HCT116 (cell line): ENCODE measurements around the gene PACS2. TPM values are rescaled to one million over a fixed set of nuclear protein-coding genes. Genes with fewer than 3 reads are reported as not detected.

Experiments
- ATAC-seq: fragments of 200-7000 bp; cut with Tn5 transposase; 2 replicates; pipeline ENCODE4 v1.9.1; 2020; ENCODE audit warnings: mild to moderate bottlenecking, moderate library complexity
- BruUV-seq: library from RNA; stranded (reverse); fragments of 400-500 nt; replicated peaks from 2 replicates; lab custom pipeline; 2021; lab: Mats Ljungman, UMichigan
- CTCF ChIA-PET: fragments of 300-600 bp; sonication (Branson Sonifier 250); formaldehyde crosslinking; loops from one replicate; lab custom pipeline; 2021; ENCODE audit warnings: antibody characterized with exemption; lab: Charles Lee
- POLR2A ChIA-PET: fragments of 300-600, 350-600 bp; sonication (Branson Sonifier 250); formaldehyde crosslinking; loops from one replicate; lab custom pipeline; 2021; ENCODE audit warnings: antibody characterized with exemption; lab: Charles Lee
- RAD21 ChIA-PET, 2 experiments: fragments of 300-600 bp; sonication (Branson Sonifier 250); formaldehyde crosslinking; loops; one replicate each; lab custom pipeline; 2023; ENCODE audit warnings: low total read pairs in 2 of 2; ENCODE audit not compliant: uncharacterized antibody in 2 of 2, unreplicated experiment in 2 of 2, low non-redundant PET in 1 of 2; lab: Charles Lee
- DNase-seq: peaks from one replicate; pipeline ENCODE4 v3.0.0-alpha.2; 2010; ENCODE audit warnings: low read depth, low spot score
- H2AFZ ChIP-seq: fragments of 200-600 bp; shearing (Covaris generic), sonication (generic); 2 replicates; pipeline ENCODE4 v1.6.1; 2017; ENCODE audit warnings: low read depth, mixed run types, mixed read lengths, antibody characterized with exemption, low read length; ENCODE audit not compliant: poor library complexity, severe bottlenecking
- H3K27ac ChIP-seq: 2 replicates; pipeline ENCODE4 v1.5.1; 2012; ENCODE audit warnings: low read depth, low read length
- H3K27me3 ChIP-seq: fragments of 200-600 bp; sonication (generic); 2 replicates; pipeline ENCODE4 v1.6.1; 2016; ENCODE audit warnings: mixed run types, low read length, mixed read lengths; ENCODE audit not compliant: insufficient read depth
- H3K36me3 ChIP-seq, 2 experiments: fragments of 200-500 bp in 1 of 2; fragments of 200-600 bp in 1 of 2; sonication (Bioruptor generic) in 1 of 2; sonication (generic) in 1 of 2; 2 replicates each; pipeline versions ENCODE4 v1.5.1 to v1.6.1; 2014 to 2016; ENCODE audit warnings: low read length in 2 of 2, inconsistent platforms in 1 of 2, mixed read lengths in 1 of 2, mixed run types in 1 of 2; ENCODE audit not compliant: insufficient read depth in 2 of 2, control insufficient read depth in 1 of 2
- H3K4me1 ChIP-seq, 2 experiments: fragments of 200-600 bp in 1 of 2; sonication (generic) in 1 of 2; 2 replicates each; pipeline versions ENCODE4 v1.5.1 to v1.6.1; 2012 to 2017; ENCODE audit warnings: low read length in 2 of 2, inconsistent platforms in 1 of 2, mild to moderate bottlenecking in 1 of 2, mixed read lengths in 1 of 2, mixed run types in 1 of 2, moderate library complexity in 1 of 2; ENCODE audit not compliant: insufficient read depth in 2 of 2, control insufficient read depth in 1 of 2
- H3K4me2 ChIP-seq: fragments of 200-600 bp; sonication (generic); 2 replicates; pipeline ENCODE4 v1.6.1; 2017; ENCODE audit warnings: mixed run types, low read length, mixed read lengths
- H3K4me3 ChIP-seq, 2 experiments: fragments of 200-600 bp in 1 of 2; sonication (generic) in 1 of 2; replicated peaks in 1 of 2; 2 replicates each; pipeline ENCODE4 v1.5.1; 2011 to 2016; ENCODE audit warnings: low read length in 2 of 2, control low read depth in 1 of 2, low read depth in 1 of 2, mild to moderate bottlenecking in 1 of 2, mixed read lengths in 1 of 2, mixed run types in 1 of 2
- H3K79me2 ChIP-seq: fragments of 200-600 bp; sonication (generic); 2 replicates; pipeline ENCODE4 v1.6.1; 2017; ENCODE audit warnings: mild to moderate bottlenecking, mixed run types, low read length, moderate library complexity, mixed read lengths; ENCODE audit not compliant: insufficient read depth
- H3K9ac ChIP-seq: fragments of 200-600 bp; sonication (generic); 2 replicates; pipeline ENCODE4 v1.6.1; 2016; ENCODE audit warnings: low read length, mixed read lengths
- H3K9me2 ChIP-seq: fragments of 200-600 bp; sonication (generic), shearing (Covaris generic); 2 replicates; pipeline ENCODE4 v1.6.1; 2017; ENCODE audit warnings: mixed run types, mild to moderate bottlenecking, moderate library complexity; ENCODE audit not compliant: insufficient read depth
- H3K9me3 ChIP-seq, 2 experiments: fragments of 200-500 bp in 1 of 2; fragments of 200-600 bp in 1 of 2; sonication (Bioruptor generic) in 1 of 2; sonication (generic) in 1 of 2; 2 replicates each; pipeline ENCODE4 v1.6.1; 2014 to 2017; ENCODE audit warnings: low read length in 2 of 2, mixed read lengths in 2 of 2, inconsistent platforms in 1 of 2, low read depth in 1 of 2, mild to moderate bottlenecking in 1 of 2, mixed run types in 1 of 2, moderate library complexity in 1 of 2; ENCODE audit not compliant: control insufficient read depth in 1 of 2, insufficient read depth in 1 of 2
- H4K20me1 ChIP-seq: fragments of 200-600 bp; sonication (generic), shearing (Covaris generic); 2 replicates; pipeline ENCODE4 v1.6.1; 2017; ENCODE audit warnings: mixed run types, mild to moderate bottlenecking, moderate library complexity; ENCODE audit not compliant: insufficient read depth
- CEBPB ChIP-seq: IDR thresholded peaks from 2 replicates; pipeline ENCODE4 v1.6.1; 2012; ENCODE audit warnings: low read depth
- EGR1 ChIP-seq: IDR thresholded peaks from 2 replicates; pipeline ENCODE4 v1.6.1; 2012; ENCODE audit warnings: low read depth
- EZH2 ChIP-seq: fragments of 200-600 bp; sonication (generic); IDR thresholded peaks from 2 replicates; pipeline ENCODE4 v1.6.1; 2017; ENCODE audit warnings: antibody characterized with exemption, mixed run types
- EZH2phosphoT487 ChIP-seq: fragments of 200-600 bp; IDR thresholded peaks from 2 replicates; pipeline ENCODE4 v1.6.1; 2018; ENCODE audit warnings: antibody characterized with exemption, borderline replicate concordance
- FOSL1 ChIP-seq: IDR thresholded peaks from 2 replicates; pipeline ENCODE4 v1.6.1; 2012; ENCODE audit warnings: low read depth
- JUND ChIP-seq: IDR thresholded peaks from 2 replicates; pipeline ENCODE4 v1.6.1; 2012
- SP1 ChIP-seq: IDR thresholded peaks from 2 replicates; pipeline ENCODE4 v1.6.1; 2012; ENCODE audit warnings: low read depth
- ZFX ChIP-seq: fragments of 450-650 bp; IDR thresholded peaks from 2 replicates; pipeline ENCODE4 v1.6.1; 2017
- ZNF274 ChIP-seq: fragments of 200-500 bp; sonication (Bioruptor generic); IDR thresholded peaks from 2 replicates; pipeline ENCODE4 v1.6.1; 2014; ENCODE audit warnings: mild to moderate bottlenecking, low read depth, low read length, inconsistent platforms
- intact Hi-C: fragments of 100-400 bp; cut with micrococcal nuclease; formaldehyde crosslinking; loops from 2 replicates; pipeline ENCODE4 v1.10.0; 2022
- total RNA-seq: library from RNA; stranded (reverse); gene quantifications from one replicate; pipeline ENCODE4 v1.2.1, GENCODE V29; 2021; ENCODE audit not compliant: unreplicated experiment
- TF ChIP-seq, protein P1 (sequence below): IDR thresholded peaks from 2 replicates; pipeline ENCODE4 v1.6.1; 2012
- TF ChIP-seq, protein P2 (sequence below): IDR thresholded peaks from 2 replicates; pipeline ENCODE4 v1.6.1; 2011; ENCODE audit warnings: mild to moderate bottlenecking, low read length, moderate library complexity; ENCODE audit not compliant: insufficient replicate concordance; ENCODE audit errors: extremely low read depth
- TF ChIP-seq, protein P3 (sequence below): IDR thresholded peaks from 2 replicates; pipeline ENCODE4 v1.6.1; 2012

PACS2 gene
- total RNA-seq, 1 experiment from 2014 or later: 75.5 TPM

DNA sequence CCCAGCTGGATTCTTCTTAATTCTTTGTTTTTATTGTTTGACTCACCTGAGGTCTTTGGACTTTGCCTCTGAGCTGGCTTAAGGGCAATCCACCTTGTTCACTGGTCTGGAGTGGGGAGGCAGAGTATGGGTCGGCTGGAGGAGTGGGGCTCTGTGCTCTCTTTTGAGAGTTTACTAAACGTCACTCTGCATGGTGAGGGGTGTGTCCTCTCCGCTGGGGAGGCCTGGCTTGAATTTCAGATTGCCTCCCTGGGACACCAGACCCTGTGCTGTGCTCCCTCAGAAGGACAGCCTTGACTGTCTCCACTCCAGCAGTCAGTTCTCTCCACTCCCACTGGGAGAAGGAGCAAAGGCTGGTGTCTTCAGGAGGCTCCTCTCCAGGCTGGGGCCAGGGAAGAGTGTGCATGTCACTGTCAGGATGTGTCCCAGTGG is 103.2 kb downstream of the PACS2 start:
- Histone ChIP-seq H3K9ac (no peak overlapping the region), H3K27me3 (no peaks in the 10 kb centered on the region), H3K27ac (no peak overlapping the region), H4K20me1 (no peaks in the 10 kb centered on the region; the same call in 1 of the 2 replicates), H3K9me2 (no peaks in the 10 kb centered on the region), H2AFZ (no peak overlapping the region), H3K36me3 (peaks cover 0 to 13% of the 10 kb centered on the region in 2 experiments; a peak in 2 of 4 replicates), H3K79me2 (peaks cover 30% of the 10 kb centered on the region), H3K4me1 (peaks cover 16 to 35% of the 10 kb centered on the region in 2 experiments), H3K4me2 (no peak overlapping the region), H3K9me3 (no peaks in the 10 kb centered on the region), H3K4me3 (no peak overlapping the region)
- ChIA-PET CTCF (no interaction called here), RAD21 (no interaction called here), POLR2A (no interaction called here)
- BruUV-seq: no TSS peak
- no peak for DNase-seq
- intact Hi-C loops: no loop called here
- TF ChIP-seq EZH2phosphoT487 (no peak), ZNF274 (no peak), EGR1 (no peak), SP1 (no peak), CEBPB (no peak), ZFX (no peak), JUND (no peak), EZH2 (no peak), FOSL1 (no peak)
- TF ChIP-seq, protein P1, sequence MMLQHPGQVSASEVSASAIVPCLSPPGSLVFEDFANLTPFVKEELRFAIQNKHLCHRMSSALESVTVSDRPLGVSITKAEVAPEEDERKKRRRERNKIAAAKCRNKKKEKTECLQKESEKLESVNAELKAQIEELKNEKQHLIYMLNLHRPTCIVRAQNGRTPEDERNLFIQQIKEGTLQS: no peak
- TF ChIP-seq, protein P2, sequence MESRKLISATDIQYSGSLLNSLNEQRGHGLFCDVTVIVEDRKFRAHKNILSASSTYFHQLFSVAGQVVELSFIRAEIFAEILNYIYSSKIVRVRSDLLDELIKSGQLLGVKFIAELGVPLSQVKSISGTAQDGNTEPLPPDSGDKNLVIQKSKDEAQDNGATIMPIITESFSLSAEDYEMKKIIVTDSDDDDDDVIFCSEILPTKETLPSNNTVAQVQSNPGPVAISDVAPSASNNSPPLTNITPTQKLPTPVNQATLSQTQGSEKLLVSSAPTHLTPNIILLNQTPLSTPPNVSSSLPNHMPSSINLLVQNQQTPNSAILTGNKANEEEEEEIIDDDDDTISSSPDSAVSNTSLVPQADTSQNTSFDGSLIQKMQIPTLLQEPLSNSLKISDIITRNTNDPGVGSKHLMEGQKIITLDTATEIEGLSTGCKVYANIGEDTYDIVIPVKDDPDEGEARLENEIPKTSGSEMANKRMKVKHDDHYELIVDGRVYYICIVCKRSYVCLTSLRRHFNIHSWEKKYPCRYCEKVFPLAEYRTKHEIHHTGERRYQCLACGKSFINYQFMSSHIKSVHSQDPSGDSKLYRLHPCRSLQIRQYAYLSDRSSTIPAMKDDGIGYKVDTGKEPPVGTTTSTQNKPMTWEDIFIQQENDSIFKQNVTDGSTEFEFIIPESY: no peak
- TF ChIP-seq, protein P3, sequence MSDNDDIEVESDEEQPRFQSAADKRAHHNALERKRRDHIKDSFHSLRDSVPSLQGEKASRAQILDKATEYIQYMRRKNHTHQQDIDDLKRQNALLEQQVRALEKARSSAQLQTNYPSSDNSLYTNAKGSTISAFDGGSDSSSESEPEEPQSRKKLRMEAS: no peak
- no peak for ATAC-seq
